Left cardiac atrium (tissue), 4 donors: ENCODE data around the gene HGF. TPM values are rescaled to one million over a fixed set of nuclear protein-coding genes. Genes with fewer than 3 reads are reported as not detected.

Experiments used
- ATAC-seq, 2 donors: fragments of 200-7000 bp; cut with Tn5 transposase; one replicate each; pipeline ENCODE4 v1.9.1; 2020; ENCODE audit warnings: mild to moderate bottlenecking in 2 of 2, moderate library complexity in 2 of 2
- DNase-seq: peaks from one replicate; pipeline ENCODE4 v3.0.0-alpha.2; 2020
- intact Hi-C, 2 donors: fragments of 100-400 bp; cut with DNase I; formaldehyde crosslinking; loops; one replicate each; pipeline versions ENCODE4 v1.14.1 to v1.15.1; 2022 to 2023
- total RNA-seq, 2 donors: library from RNA; stranded (reverse); fragmentation: NEBNext Ultra II Directional; extraction: Animal tissue kit (Norgen Biotek cat#: 25700); gene quantifications; one replicate each; pipeline ENCODE4 v1.2.1, GENCODE V29; 2021
- donor health status: DM: no; HTN: yes; CAD: no.
- donor health status: DM: no; HTN: yes; CAD: no; lungs with severe emphysema.
- donor health status: DM: yes; HTN: yes; CAD: no.
- donor health status: Dilated cardiomyopathy.

HGF gene
- total RNA-seq, 2 donors from 2014 or later, result 5.6 to 6.0 TPM

DNA sequence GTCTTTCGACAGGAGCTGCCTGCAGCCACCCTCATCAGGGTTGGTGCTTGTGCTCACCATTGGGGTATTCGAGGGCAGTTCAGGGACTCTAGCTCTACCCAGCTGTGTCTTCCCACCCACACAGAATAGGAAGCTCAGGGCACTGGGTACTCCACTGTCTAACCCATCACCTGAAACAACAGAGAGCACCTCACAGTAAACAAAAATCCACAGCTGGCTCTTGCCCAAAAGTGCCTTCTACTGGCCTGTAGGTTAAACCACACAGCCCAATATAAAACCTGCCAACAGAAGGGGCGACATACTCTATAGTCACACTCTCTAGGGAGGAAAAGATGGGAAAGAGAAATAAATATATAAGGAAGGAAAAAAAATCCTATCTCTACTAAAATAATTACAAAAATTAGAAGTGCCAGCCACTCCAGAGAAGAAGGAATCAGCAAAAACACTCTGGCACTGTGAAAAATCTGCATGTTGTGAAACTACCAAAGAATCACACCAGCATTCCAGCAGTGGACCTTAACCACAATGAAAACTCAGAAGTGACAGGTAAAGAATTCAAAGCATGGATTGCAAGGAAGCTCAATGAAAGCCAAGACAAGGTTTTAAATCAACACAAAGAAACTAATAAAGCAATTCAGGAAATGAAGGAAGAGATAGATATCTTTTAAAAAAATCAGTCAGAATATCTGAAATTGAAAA, 110.0 kb downstream of the HGF start:
- intact Hi-C loops, result no loop called here
- DNase-seq (no peak), ATAC-seq (no peak)

DNA sequence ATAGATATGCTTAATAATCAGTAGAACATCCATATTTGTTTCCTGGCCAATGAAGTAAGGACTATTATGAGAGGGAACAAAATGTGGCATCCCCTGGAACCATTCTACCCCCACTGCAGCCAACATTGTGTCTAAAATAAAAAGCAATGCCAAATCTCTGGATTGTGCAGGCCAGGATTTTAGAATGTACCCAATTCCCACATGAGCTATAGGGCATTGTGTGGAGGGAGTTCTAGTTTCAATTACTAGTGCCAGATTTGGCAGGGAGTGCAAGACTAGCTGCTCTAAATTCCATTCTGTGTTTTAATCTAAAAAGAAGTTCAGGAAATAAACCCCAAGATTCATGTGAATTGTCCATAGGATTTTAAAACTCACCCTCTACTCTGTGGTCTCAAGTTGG, 112.3 kb downstream of the HGF start:
- DNase-seq (no peak), ATAC-seq (no peak)
- intact Hi-C loops, result no loop called here

DNA sequence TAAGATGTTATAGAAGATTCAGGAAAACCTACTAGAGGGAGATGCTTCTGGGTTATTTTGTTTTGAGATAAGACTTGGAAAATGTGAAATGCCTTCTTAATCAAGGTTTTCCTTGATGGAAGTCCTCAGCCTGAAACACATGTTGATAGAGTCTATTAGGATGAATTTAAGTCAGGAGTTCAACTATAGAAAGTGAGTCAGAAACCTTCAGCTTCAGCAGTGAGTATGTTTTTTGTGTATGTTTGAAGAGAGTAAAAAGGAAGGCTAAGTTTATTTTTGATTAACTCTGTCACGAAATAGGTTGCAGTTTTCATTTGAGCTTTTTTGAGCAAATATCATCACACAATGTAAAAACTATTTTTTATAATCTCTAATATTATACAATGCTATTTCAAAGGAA, 114.6 kb downstream of the HGF start:
- DNase-seq, result no peak
- no peak for ATAC-seq

DNA sequence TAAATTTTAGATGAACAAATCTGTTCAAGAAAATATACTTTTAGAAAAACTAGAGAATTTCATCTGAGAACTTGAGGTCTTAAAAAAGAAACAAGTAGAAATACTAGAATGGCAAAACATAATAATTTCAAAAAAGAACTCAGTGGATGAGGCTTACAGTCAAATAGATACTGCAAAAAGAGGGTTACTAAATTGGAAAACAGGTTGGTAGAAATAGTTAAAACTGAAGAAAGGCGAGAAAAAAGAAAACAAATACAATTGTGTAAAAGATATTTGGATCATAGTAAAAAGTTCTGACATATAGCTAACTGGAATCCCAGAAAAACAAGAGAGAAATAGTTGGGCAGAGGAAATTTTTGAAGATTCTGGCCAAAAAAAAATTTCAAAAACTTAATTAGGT, 117.6 kb downstream of the HGF start:
- ATAC-seq (no peak), DNase-seq (no peak)
- intact Hi-C loops, result no loop called here

More for the DNA sequence above, 114.6 kb downstream of the HGF start:
- intact Hi-C loops, result no loop called here
